ENCODE results near the gene PRKCB. TPM values are rescaled to one million over a fixed set of nuclear protein-coding genes. Genes with fewer than 3 reads are reported as not detected.
"Not testable (repeated sequence)": the region's sequence is repeated elsewhere in the genome, so short reads cannot be mapped to it uniquely, and the experiment has no call there.

PRKCB gene
- total RNA-seq, 2 donors from 2014 or later = 72.1 to 77.0 TPM

GRCh38 chr16:24085666-24086065 lies 249.9 kb downstream of the PRKCB start:
- ATAC-seq (replicated peaks in 1 of 2) = no peak
- no peak for DNase-seq
- peaks cover 7 to 12% of the 10 kb centered on the region in 2 donors for H3K36me3 Mint-ChIP-seq (ENCODE audit: insufficient read depth in 2 of 2)
- peaks cover 6 to 7% of the 10 kb centered on the region in 2 donors for H3K9me3 Mint-ChIP-seq
- no peaks in the 10 kb centered on the region for H3K27me3 Mint-ChIP-seq (ENCODE audit: low read depth)
- H3K4me3 Mint-ChIP-seq = no peak overlapping the region
- H3K27ac Mint-ChIP-seq = no peak overlapping the region
- no peaks in the 10 kb centered on the region for H3K4me1 Mint-ChIP-seq (ENCODE audit: low read depth)

GRCh38 chr16:24087891-24088410 lies 252.2 kb downstream of the PRKCB start:
- Mint-ChIP-seq H3K4me3 (no peak overlapping the region), H3K36me3 (ENCODE audit: insufficient read depth in 2 of 2) (peaks cover 11 to 29% of the 10 kb centered on the region in 2 donors), H3K4me1 (ENCODE audit: low read depth) (peaks cover 9% of the 10 kb centered on the region), H3K27ac (no peak overlapping the region), H3K27me3 (ENCODE audit: low read depth) (no peaks in the 10 kb centered on the region), H3K9me3 (peaks cover 11 to 13% of the 10 kb centered on the region in 2 donors)
- no peak for DNase-seq
- no peak for ATAC-seq (replicated peaks in 1 of 2)

GRCh38 chr16:24088767-24089166 lies 253.0 kb downstream of the PRKCB start:
- Mint-ChIP-seq H3K36me3 (ENCODE audit: insufficient read depth in 2 of 2) (peaks cover 11 to 29% of the 10 kb centered on the region in 2 donors), H3K27me3 (ENCODE audit: low read depth) (no peaks in the 10 kb centered on the region), H3K4me1 (ENCODE audit: low read depth) (peaks cover 11% of the 10 kb centered on the region), H3K9me3 (peaks cover 11 to 13% of the 10 kb centered on the region in 2 donors), H3K27ac (no peak overlapping the region), H3K4me3 (no peak overlapping the region)
- no peak for DNase-seq
- no peak for ATAC-seq (replicated peaks in 1 of 2)

GRCh38 chr16:24091125-24091524 lies 255.3 kb downstream of the PRKCB start:
- H3K27me3 Mint-ChIP-seq (ENCODE audit: low read depth) = no peaks in the 10 kb centered on the region
- peaks cover 11% of the 10 kb centered on the region for H3K4me1 Mint-ChIP-seq (ENCODE audit: low read depth)
- H3K27ac Mint-ChIP-seq = no peak overlapping the region
- DNase-seq = no peak
- H3K36me3 Mint-ChIP-seq (ENCODE audit: insufficient read depth in 2 of 2) = peaks cover 11 to 37% of the 10 kb centered on the region in 2 donors
- H3K4me3 Mint-ChIP-seq = no peak overlapping the region
- H3K9me3 Mint-ChIP-seq = peaks cover 8 to 13% of the 10 kb centered on the region in 2 donors
- no peak for ATAC-seq (replicated peaks in 1 of 2)

- H3K4me1 Mint-ChIP-seq (ENCODE audit: low read depth) = peaks cover 11% of the 10 kb centered on the region
- no peak for DNase-seq
These were observed 257.3 kb downstream of the PRKCB start for GRCh38 chr16:24093049-24093448.

GRCh38 chr16:24094660-24095059 lies 258.9 kb downstream of the PRKCB start:
- H3K4me1 Mint-ChIP-seq (ENCODE audit: low read depth) = peaks cover 11% of the 10 kb centered on the region
- DNase-seq (no peak), ATAC-seq (replicated peaks in 1 of 2) (no peak)
- peaks cover 11 to 35% of the 10 kb centered on the region in 2 donors for H3K36me3 Mint-ChIP-seq (ENCODE audit: insufficient read depth in 2 of 2)
- H3K27ac Mint-ChIP-seq = peak overlapping the region; percentile 2
- no peak overlapping the region for H3K4me3 Mint-ChIP-seq
- H3K9me3 Mint-ChIP-seq = peaks cover 8 to 13% of the 10 kb centered on the region in 2 donors
- no peaks in the 10 kb centered on the region for H3K27me3 Mint-ChIP-seq (ENCODE audit: low read depth)

More at GRCh38 chr16:24093049-24093448, 257.3 kb downstream of the PRKCB start:
- peaks cover 11 to 39% of the 10 kb centered on the region in 2 donors for H3K36me3 Mint-ChIP-seq (ENCODE audit: insufficient read depth in 2 of 2)
- H3K9me3 Mint-ChIP-seq = peaks cover 8 to 13% of the 10 kb centered on the region in 2 donors
- H3K4me3 Mint-ChIP-seq = no peak overlapping the region
- ATAC-seq (replicated peaks in 1 of 2) = no peak
- no peaks in the 10 kb centered on the region for H3K27me3 Mint-ChIP-seq (ENCODE audit: low read depth)
- peak overlapping the region; percentile 39 for H3K27ac Mint-ChIP-seq

- H3K4me3 Mint-ChIP-seq = no peak overlapping the region
- no peak overlapping the region for H3K27ac Mint-ChIP-seq
- H3K9me3 Mint-ChIP-seq = no peaks in the 10 kb centered on the region
- no peaks in the 10 kb centered on the region for H3K27me3 Mint-ChIP-seq (ENCODE audit: low read depth)
- DNase-seq = no peak
- ATAC-seq (replicated peaks in 1 of 2) = no peak
- H3K4me1 Mint-ChIP-seq (ENCODE audit: low read depth) = peaks cover 4% of the 10 kb centered on the region
- peaks cover 0 to 9% of the 10 kb centered on the region in 2 donors for H3K36me3 Mint-ChIP-seq (ENCODE audit: insufficient read depth in 2 of 2)
These were observed 263.1 kb downstream of the PRKCB start for GRCh38 chr16:24098896-24099295.

- H3K27ac Mint-ChIP-seq = peak overlapping the region; percentile 47
- peaks cover 4% of the 10 kb centered on the region for H3K4me1 Mint-ChIP-seq (ENCODE audit: low read depth)
- H3K9me3 Mint-ChIP-seq = peaks cover 0 to 1% of the 10 kb centered on the region in 2 donors
- peaks cover 3 to 8% of the 10 kb centered on the region in 2 donors for H3K36me3 Mint-ChIP-seq (ENCODE audit: insufficient read depth in 2 of 2)
- DNase-seq (no peak), ATAC-seq (replicated peaks in 1 of 2) (no peak)
- H3K27me3 Mint-ChIP-seq (ENCODE audit: low read depth) = no peaks in the 10 kb centered on the region
- H3K4me3 Mint-ChIP-seq = no peak overlapping the region
These were observed 265.6 kb downstream of the PRKCB start for GRCh38 chr16:24101431-24101830.

GRCh38 chr16:24102209-24102660 lies 266.5 kb downstream of the PRKCB start:
- H3K9me3 Mint-ChIP-seq = peaks cover 0 to 1% of the 10 kb centered on the region in 2 donors
- H3K27ac Mint-ChIP-seq = no peak overlapping the region
- H3K4me3 Mint-ChIP-seq = no peak overlapping the region
- H3K36me3 Mint-ChIP-seq (ENCODE audit: insufficient read depth in 2 of 2) = peaks cover 3 to 8% of the 10 kb centered on the region in 2 donors
- ATAC-seq (replicated peaks in 1 of 2) (no peak), DNase-seq (no peak)
- no peaks in the 10 kb centered on the region for H3K27me3 Mint-ChIP-seq (ENCODE audit: low read depth)
- H3K4me1 Mint-ChIP-seq (ENCODE audit: low read depth) = peaks cover 4% of the 10 kb centered on the region

GRCh38 chr16:24105471-24105870 lies 269.7 kb downstream of the PRKCB start:
- not testable (repeated sequence) for H3K36me3 Mint-ChIP-seq (ENCODE audit: insufficient read depth in 2 of 2); H3K27me3 Mint-ChIP-seq (ENCODE audit: low read depth); H3K4me1 Mint-ChIP-seq (ENCODE audit: low read depth); DNase-seq; H3K27ac Mint-ChIP-seq; H3K9me3 Mint-ChIP-seq; ATAC-seq (replicated peaks in 1 of 2); H3K4me3 Mint-ChIP-seq

- H3K27me3 Mint-ChIP-seq (ENCODE audit: low read depth); H3K4me1 Mint-ChIP-seq (ENCODE audit: low read depth); DNase-seq; H3K9me3 Mint-ChIP-seq; H3K27ac Mint-ChIP-seq; ATAC-seq (replicated peaks in 1 of 2); H3K4me3 Mint-ChIP-seq: not testable (repeated sequence)
- peaks cover 4 to 10% of the 10 kb centered on the region in 2 donors for H3K36me3 Mint-ChIP-seq (ENCODE audit: insufficient read depth in 2 of 2)
These were observed 272.3 kb downstream of the PRKCB start for GRCh38 chr16:24108090-24108489.

- H3K27me3 Mint-ChIP-seq (ENCODE audit: low read depth) = no peaks in the 10 kb centered on the region
- ATAC-seq (replicated peaks in 1 of 2) (no peak), DNase-seq (no peak)
- H3K4me1 Mint-ChIP-seq (ENCODE audit: low read depth) = no peaks in the 10 kb centered on the region
- peaks cover 6 to 7% of the 10 kb centered on the region in 2 donors for H3K36me3 Mint-ChIP-seq (ENCODE audit: insufficient read depth in 2 of 2)
- no peak overlapping the region for H3K4me3 Mint-ChIP-seq
- H3K27ac Mint-ChIP-seq = no peak overlapping the region
- H3K9me3 Mint-ChIP-seq = no peaks in the 10 kb centered on the region
These were observed 276.0 kb downstream of the PRKCB start for GRCh38 chr16:24111724-24112302.

GRCh38 chr16:24113115-24113745 lies 277.4 kb downstream of the PRKCB start:
- H3K27ac Mint-ChIP-seq = no peak overlapping the region
- no peak overlapping the region for H3K4me3 Mint-ChIP-seq
- H3K27me3 Mint-ChIP-seq (ENCODE audit: low read depth) = no peaks in the 10 kb centered on the region
- ATAC-seq (replicated peaks in 1 of 2) (no peak), DNase-seq (no peak)
- H3K9me3 Mint-ChIP-seq = no peaks in the 10 kb centered on the region
- H3K36me3 Mint-ChIP-seq (ENCODE audit: insufficient read depth in 2 of 2) = peaks cover 6 to 7% of the 10 kb centered on the region in 2 donors
- H3K4me1 Mint-ChIP-seq (ENCODE audit: low read depth) = no peaks in the 10 kb centered on the region

Measured in activated T-cell treated with anti-CD3 and anti-CD28 coated beads, Interleukin-2, amount 50 U/mL, for 72 hours (primary cell).